ENCODE results near the gene MAX. TPM values are rescaled to one million over a fixed set of nuclear protein-coding genes. Genes with fewer than 3 reads are reported as not detected.

The MAX gene
- total RNA-seq, 1 donor from 2014 or later, result 30.8 TPM

GRCh38 chr14:65106736-65107135, 4.4 kb upstream of the MAX start:
- H3K4me3 ChIP-seq (ENCODE audit: low read length in 3 of 3), result no peak overlapping the region
- H3K4me1 ChIP-seq (ENCODE audit: control insufficient read depth in 3 of 3, insufficient read depth in 3 of 3, low read length in 3 of 3), result peaks cover 0 to 7% (median 5%) of the 10 kb centered on the region in 3 donors
- H3K27ac ChIP-seq (ENCODE audit: low read depth, low read length), result no peak overlapping the region
- H3K9ac ChIP-seq (ENCODE audit: low read depth in 1 of 3, low read length in 3 of 3), result no peak overlapping the region
- no peaks in the 10 kb centered on the region for H3K36me3 ChIP-seq (ENCODE audit: control insufficient read depth in 3 of 3, insufficient read depth in 3 of 3, low read length in 3 of 3)
- H3K27me3 ChIP-seq (ENCODE audit: control insufficient read depth in 3 of 3, insufficient read depth in 3 of 3, low read length in 3 of 3), result no peaks in the 10 kb centered on the region
- H3K9me3 ChIP-seq (ENCODE audit: control insufficient read depth in 3 of 3, low read length in 3 of 3), result no peaks in the 10 kb centered on the region

GRCh38 chr14:65106316-65106715, 4.0 kb upstream of the MAX start:
- Histone ChIP-seq H3K27ac (ENCODE audit: low read depth, low read length) (no peak overlapping the region), H3K9me3 (ENCODE audit: control insufficient read depth in 3 of 3, low read length in 3 of 3) (no peaks in the 10 kb centered on the region), H3K27me3 (ENCODE audit: control insufficient read depth in 3 of 3, insufficient read depth in 3 of 3, low read length in 3 of 3) (no peaks in the 10 kb centered on the region), H3K4me3 (ENCODE audit: low read length in 3 of 3) (no peak overlapping the region), H3K4me1 (ENCODE audit: control insufficient read depth in 3 of 3, insufficient read depth in 3 of 3, low read length in 3 of 3) (peaks cover under 1 to 7% (median 5%) of the 10 kb centered on the region in 3 donors), H3K36me3 (ENCODE audit: control insufficient read depth in 3 of 3, insufficient read depth in 3 of 3, low read length in 3 of 3) (no peaks in the 10 kb centered on the region), H3K9ac (ENCODE audit: low read depth in 1 of 3, low read length in 3 of 3) (no peak overlapping the region)

GRCh38 chr14:65104791-65105190, 2.5 kb upstream of the MAX start:
- Histone ChIP-seq H3K27ac (ENCODE audit: low read depth, low read length) (no peak overlapping the region), H3K4me1 (ENCODE audit: control insufficient read depth in 3 of 3, insufficient read depth in 3 of 3, low read length in 3 of 3) (peaks cover 6 to 14% (median 14%) of the 10 kb centered on the region in 3 donors), H3K4me3 (ENCODE audit: low read length in 3 of 3) (no peak overlapping the region), H3K9me3 (ENCODE audit: control insufficient read depth in 3 of 3, low read length in 3 of 3) (no peaks in the 10 kb centered on the region), H3K27me3 (ENCODE audit: control insufficient read depth in 3 of 3, insufficient read depth in 3 of 3, low read length in 3 of 3) (no peaks in the 10 kb centered on the region), H3K36me3 (ENCODE audit: control insufficient read depth in 3 of 3, insufficient read depth in 3 of 3, low read length in 3 of 3) (no peaks in the 10 kb centered on the region), H3K9ac (ENCODE audit: low read depth in 1 of 3, low read length in 3 of 3) (no peak overlapping the region)

- no peaks in the 10 kb centered on the region for H3K27me3 ChIP-seq (ENCODE audit: control insufficient read depth in 3 of 3, insufficient read depth in 3 of 3, low read length in 3 of 3)
- H3K27ac ChIP-seq (ENCODE audit: low read depth, low read length), result peak overlapping the region; percentile 69
- H3K4me1 ChIP-seq (ENCODE audit: control insufficient read depth in 3 of 3, insufficient read depth in 3 of 3, low read length in 3 of 3), result peaks cover 7 to 28% (median 16%) of the 10 kb centered on the region in 3 donors
- H3K9ac ChIP-seq (ENCODE audit: low read depth in 1 of 3, low read length in 3 of 3), result peak overlapping the region; percentile 76 to 83 (median 81)
- peak overlapping the region; percentile 79 to 87 (median 81) for H3K4me3 ChIP-seq (ENCODE audit: low read length in 3 of 3)
- H3K36me3 ChIP-seq (ENCODE audit: control insufficient read depth in 3 of 3, insufficient read depth in 3 of 3, low read length in 3 of 3), result no peaks in the 10 kb centered on the region
- no peaks in the 10 kb centered on the region for H3K9me3 ChIP-seq (ENCODE audit: control insufficient read depth in 3 of 3, low read length in 3 of 3)
Observed at GRCh38 chr14:65103150-65103760, 938 bp upstream of the MAX start.

- peaks cover 17 to 40% (median 29%) of the 10 kb centered on the region in 3 donors for H3K4me1 ChIP-seq (ENCODE audit: control insufficient read depth in 3 of 3, insufficient read depth in 3 of 3, low read length in 3 of 3)
- H3K9me3 ChIP-seq (ENCODE audit: control insufficient read depth in 3 of 3, low read length in 3 of 3), result no peaks in the 10 kb centered on the region
- no peaks in the 10 kb centered on the region for H3K27me3 ChIP-seq (ENCODE audit: control insufficient read depth in 3 of 3, insufficient read depth in 3 of 3, low read length in 3 of 3)
- H3K36me3 ChIP-seq (ENCODE audit: control insufficient read depth in 3 of 3, insufficient read depth in 3 of 3, low read length in 3 of 3), result no peaks in the 10 kb centered on the region
- H3K27ac ChIP-seq (ENCODE audit: low read depth, low read length), result peak overlapping the region; percentile 86
- H3K9ac ChIP-seq (ENCODE audit: low read depth in 1 of 3, low read length in 3 of 3), result peak overlapping the region; percentile 72 to 90 (median 79)
- H3K4me3 ChIP-seq (ENCODE audit: low read length in 3 of 3), result peak overlapping the region; percentile 76 to 78 (median 77)
Observed at GRCh38 chr14:65101631-65102440, 481 bp downstream of the MAX start.

GRCh38 chr14:65100922-65101541, 1.3 kb downstream of the MAX start:
- peaks cover 25 to 48% (median 37%) of the 10 kb centered on the region in 3 donors for H3K4me1 ChIP-seq (ENCODE audit: control insufficient read depth in 3 of 3, insufficient read depth in 3 of 3, low read length in 3 of 3)
- no peaks in the 10 kb centered on the region for H3K27me3 ChIP-seq (ENCODE audit: control insufficient read depth in 3 of 3, insufficient read depth in 3 of 3, low read length in 3 of 3)
- peak overlapping the region; percentile 15 to 48 (median 43) for H3K9ac ChIP-seq (ENCODE audit: low read depth in 1 of 3, low read length in 3 of 3)
- H3K9me3 ChIP-seq (ENCODE audit: control insufficient read depth in 3 of 3, low read length in 3 of 3), result no peaks in the 10 kb centered on the region
- peak overlapping the region; percentile 15 to 78 (median 76) for H3K4me3 ChIP-seq (ENCODE audit: low read length in 3 of 3)
- no peaks in the 10 kb centered on the region for H3K36me3 ChIP-seq (ENCODE audit: control insufficient read depth in 3 of 3, insufficient read depth in 3 of 3, low read length in 3 of 3)
- no peak overlapping the region for H3K27ac ChIP-seq (ENCODE audit: low read depth, low read length)

- no peaks in the 10 kb centered on the region for H3K9me3 ChIP-seq (ENCODE audit: control insufficient read depth in 3 of 3, low read length in 3 of 3)
- H3K36me3 ChIP-seq (ENCODE audit: control insufficient read depth in 3 of 3, insufficient read depth in 3 of 3, low read length in 3 of 3), result peaks cover 3 to 10% (median 8%) of the 10 kb centered on the region in 3 donors
- H3K4me1 ChIP-seq (ENCODE audit: control insufficient read depth in 3 of 3, insufficient read depth in 3 of 3, low read length in 3 of 3), result peaks cover 48 to 72% (median 61%) of the 10 kb centered on the region in 3 donors
- H3K4me3 ChIP-seq (ENCODE audit: low read length in 3 of 3), result peak overlapping the region in 2 of 3 donors; percentile 4 to 25
- no peaks in the 10 kb centered on the region for H3K27me3 ChIP-seq (ENCODE audit: control insufficient read depth in 3 of 3, insufficient read depth in 3 of 3, low read length in 3 of 3)
- peak overlapping the region in 1 of 3 donors; percentile 57 for H3K9ac ChIP-seq (ENCODE audit: low read depth in 1 of 3, low read length in 3 of 3)
- H3K27ac ChIP-seq (ENCODE audit: low read depth, low read length), result peak overlapping the region; percentile 62
Observed at GRCh38 chr14:65098586-65098985, 3.7 kb downstream of the MAX start.

- H3K9me3 ChIP-seq (ENCODE audit: control insufficient read depth in 3 of 3, low read length in 3 of 3), result no peaks in the 10 kb centered on the region
- H3K36me3 ChIP-seq (ENCODE audit: control insufficient read depth in 3 of 3, insufficient read depth in 3 of 3, low read length in 3 of 3), result peaks cover 5 to 28% (median 25%) of the 10 kb centered on the region in 3 donors
- no peaks in the 10 kb centered on the region for H3K27me3 ChIP-seq (ENCODE audit: control insufficient read depth in 3 of 3, insufficient read depth in 3 of 3, low read length in 3 of 3)
- peak overlapping the region; percentile 62 for H3K27ac ChIP-seq (ENCODE audit: low read depth, low read length)
- peaks cover 51 to 73% (median 61%) of the 10 kb centered on the region in 3 donors for H3K4me1 ChIP-seq (ENCODE audit: control insufficient read depth in 3 of 3, insufficient read depth in 3 of 3, low read length in 3 of 3)
- peak overlapping the region; percentile 1 to 38 (median 8) for H3K4me3 ChIP-seq (ENCODE audit: low read length in 3 of 3)
- peak overlapping the region in 1 of 3 donors; percentile 34 for H3K9ac ChIP-seq (ENCODE audit: low read depth in 1 of 3, low read length in 3 of 3)
Observed at GRCh38 chr14:65096323-65097089, 5.8 kb downstream of the MAX start.

GRCh38 chr14:65095633-65096205, 6.6 kb downstream of the MAX start:
- peak overlapping the region in 2 of 3 donors; percentile 1 to 38 for H3K4me3 ChIP-seq (ENCODE audit: low read length in 3 of 3)
- H3K27ac ChIP-seq (ENCODE audit: low read depth, low read length), result peak overlapping the region; percentile 62
- H3K4me1 ChIP-seq (ENCODE audit: control insufficient read depth in 3 of 3, insufficient read depth in 3 of 3, low read length in 3 of 3), result peaks cover 49 to 70% (median 59%) of the 10 kb centered on the region in 3 donors
- peaks cover 5 to 36% (median 33%) of the 10 kb centered on the region in 3 donors for H3K36me3 ChIP-seq (ENCODE audit: control insufficient read depth in 3 of 3, insufficient read depth in 3 of 3, low read length in 3 of 3)
- peak overlapping the region in 1 of 3 donors; percentile 34 for H3K9ac ChIP-seq (ENCODE audit: low read depth in 1 of 3, low read length in 3 of 3)
- no peaks in the 10 kb centered on the region for H3K9me3 ChIP-seq (ENCODE audit: control insufficient read depth in 3 of 3, low read length in 3 of 3)
- H3K27me3 ChIP-seq (ENCODE audit: control insufficient read depth in 3 of 3, insufficient read depth in 3 of 3, low read length in 3 of 3), result no peaks in the 10 kb centered on the region
